Measurements from ENCODE around the gene ROR2.

ROR2 gene

GRCh38 chr9:91677331-91677730 is 272.7 kb downstream of the ROR2 start:
- no peak overlapping the region for H4K8ac ChIP-seq (ENCODE audit: low read depth, low read length)
- H3K27me3 ChIP-seq (ENCODE audit: insufficient read depth, low read length, poor library complexity): no peaks in the 10 kb centered on the region
- H4K5ac ChIP-seq (ENCODE audit: low read length): no peak overlapping the region
- no peak overlapping the region for H2BK5ac ChIP-seq (ENCODE audit: low read length)
- H3K56ac ChIP-seq (ENCODE audit: low read length): no peak overlapping the region
- no peaks in the 10 kb centered on the region for H3K79me1 ChIP-seq (ENCODE audit: low read length)
- no CpG with 5 or more reads among the region's 3 CpGs for WGBS (ENCODE audit: extremely low coverage, insufficient coverage, low lambda C conversion rate)
- no peaks in the 10 kb centered on the region for H3K36me3 ChIP-seq (ENCODE audit: control insufficient read depth, insufficient read depth, low read length)
- no peak overlapping the region for H2AK5ac ChIP-seq (ENCODE audit: low read length)
- H3K4me2 ChIP-seq (ENCODE audit: low read length): no peak overlapping the region
- no peak for DNase-seq
- no peaks in the 10 kb centered on the region for H3K4me1 ChIP-seq (ENCODE audit: control insufficient read depth, low read depth, low read length)
- H3K4me3 ChIP-seq (ENCODE audit: low read length): no peak overlapping the region
- H2BK15ac ChIP-seq (replicated peaks; ENCODE audit: low read depth): no peak overlapping the region
- H3K9ac ChIP-seq (ENCODE audit: low read length): no peak overlapping the region
- no peak overlapping the region for H3K23ac ChIP-seq (ENCODE audit: low read length)
- H3K79me2 ChIP-seq (ENCODE audit: control insufficient read depth, insufficient read depth, low read length): no peaks in the 10 kb centered on the region
- no peak overlapping the region for H2BK120ac ChIP-seq (ENCODE audit: low read depth, low read length)
- no peak overlapping the region for H3K4ac ChIP-seq (ENCODE audit: low read depth, low read length)
- H3K18ac ChIP-seq (ENCODE audit: low read length): no peak overlapping the region
- no peak overlapping the region for H3K27ac ChIP-seq (ENCODE audit: low read depth, low read length)

GRCh38 chr9:91676046-91676445 is 274.0 kb downstream of the ROR2 start:
- Histone ChIP-seq H3K9ac (ENCODE audit: low read length) (no peak overlapping the region), H2BK120ac (ENCODE audit: low read depth, low read length) (no peak overlapping the region), H3K36me3 (ENCODE audit: control insufficient read depth, insufficient read depth, low read length) (no peaks in the 10 kb centered on the region), H3K27ac (ENCODE audit: low read depth, low read length) (no peak overlapping the region), H3K79me1 (ENCODE audit: low read length) (no peaks in the 10 kb centered on the region), H3K56ac (ENCODE audit: low read length) (no peak overlapping the region), H2BK5ac (ENCODE audit: low read length) (no peak overlapping the region), H3K79me2 (ENCODE audit: control insufficient read depth, insufficient read depth, low read length) (no peaks in the 10 kb centered on the region), H4K8ac (ENCODE audit: low read depth, low read length) (no peak overlapping the region), H2AK5ac (ENCODE audit: low read length) (no peak overlapping the region), H3K27me3 (ENCODE audit: insufficient read depth, low read length, poor library complexity) (no peaks in the 10 kb centered on the region), H3K4me1 (ENCODE audit: control insufficient read depth, low read depth, low read length) (no peaks in the 10 kb centered on the region), H2BK15ac (replicated peaks; ENCODE audit: low read depth) (no peak overlapping the region), H3K23ac (ENCODE audit: low read length) (no peak overlapping the region), H3K18ac (ENCODE audit: low read length) (no peak overlapping the region), H4K5ac (ENCODE audit: low read length) (no peak overlapping the region), H3K4me2 (ENCODE audit: low read length) (no peak overlapping the region), H3K4ac (ENCODE audit: low read depth, low read length) (no peak overlapping the region), H3K4me3 (ENCODE audit: low read length) (no peak overlapping the region)
- no CpG with 5 or more reads among the region's 1 CpG for WGBS (ENCODE audit: extremely low coverage, insufficient coverage, low lambda C conversion rate)
- no peak for DNase-seq

DNA sequence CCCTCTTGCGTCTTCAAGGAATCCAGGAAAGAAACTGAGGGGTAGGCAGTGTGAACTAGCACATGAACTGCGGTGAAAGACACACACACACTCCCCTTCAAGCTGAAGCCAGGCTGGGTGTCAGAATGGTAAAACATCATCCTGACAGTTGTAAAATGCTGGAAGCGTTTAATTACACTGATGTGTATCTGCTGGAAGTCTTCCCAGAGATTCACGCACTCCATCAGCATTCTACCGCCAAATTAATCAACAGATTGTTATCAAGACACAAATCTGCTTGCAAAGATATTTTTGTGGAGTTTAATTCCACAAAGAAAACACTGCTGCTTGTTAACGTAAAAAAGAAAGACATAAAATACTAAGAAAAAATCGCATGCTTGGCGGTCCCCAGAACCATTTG is 285.4 kb downstream of the ROR2 start:
- Histone ChIP-seq H3K79me1 (ENCODE audit: low read length) (no peaks in the 10 kb centered on the region), H3K56ac (ENCODE audit: low read length) (no peak overlapping the region), H3K4ac (ENCODE audit: low read depth, low read length) (no peak overlapping the region), H3K4me1 (ENCODE audit: control insufficient read depth, low read depth, low read length) (no peaks in the 10 kb centered on the region), H2BK15ac (replicated peaks; ENCODE audit: low read depth) (no peak overlapping the region), H3K4me2 (ENCODE audit: low read length) (no peak overlapping the region), H2BK120ac (ENCODE audit: low read depth, low read length) (no peak overlapping the region), H2AK5ac (ENCODE audit: low read length) (no peak overlapping the region), H3K23ac (ENCODE audit: low read length) (no peak overlapping the region), H3K27me3 (ENCODE audit: insufficient read depth, low read length, poor library complexity) (no peaks in the 10 kb centered on the region), H3K9ac (ENCODE audit: low read length) (no peak overlapping the region), H3K18ac (ENCODE audit: low read length) (no peak overlapping the region), H4K5ac (ENCODE audit: low read length) (no peak overlapping the region), H4K8ac (ENCODE audit: low read depth, low read length) (no peak overlapping the region), H3K36me3 (ENCODE audit: control insufficient read depth, insufficient read depth, low read length) (no peaks in the 10 kb centered on the region), H3K27ac (ENCODE audit: low read depth, low read length) (no peak overlapping the region), H2BK5ac (ENCODE audit: low read length) (no peak overlapping the region), H3K4me3 (ENCODE audit: low read length) (no peak overlapping the region), H3K79me2 (ENCODE audit: control insufficient read depth, insufficient read depth, low read length) (no peaks in the 10 kb centered on the region)
- no CpG with 5 or more reads among the region's 8 CpGs for WGBS (ENCODE audit: extremely low coverage, insufficient coverage, low lambda C conversion rate)
- DNase-seq: no peak

DNA sequence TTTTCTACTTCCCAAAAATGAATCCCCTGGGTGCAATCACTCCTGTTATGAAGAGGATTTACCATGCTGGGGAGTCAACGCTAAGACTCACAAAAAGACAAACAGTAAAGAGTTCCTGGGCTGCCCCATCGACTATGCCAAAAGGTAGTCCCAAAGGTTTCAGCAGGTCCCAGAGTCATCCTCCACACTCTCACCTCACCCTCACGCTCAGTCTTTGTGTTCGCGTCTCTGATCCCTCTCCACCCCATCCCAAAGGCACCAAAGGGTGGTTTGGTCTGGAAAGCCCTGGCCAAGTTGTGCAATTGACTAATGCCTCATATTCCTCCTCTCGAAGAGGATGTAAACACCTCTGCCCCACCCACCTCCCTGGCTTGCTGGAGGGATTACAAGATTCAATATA is 286.2 kb downstream of the ROR2 start:
- Histone ChIP-seq H3K18ac (ENCODE audit: low read length) (no peak overlapping the region), H3K4me1 (ENCODE audit: control insufficient read depth, low read depth, low read length) (no peaks in the 10 kb centered on the region), H2AK5ac (ENCODE audit: low read length) (no peak overlapping the region), H4K5ac (ENCODE audit: low read length) (no peak overlapping the region), H3K56ac (ENCODE audit: low read length) (no peak overlapping the region), H4K8ac (ENCODE audit: low read depth, low read length) (no peak overlapping the region), H2BK120ac (ENCODE audit: low read depth, low read length) (no peak overlapping the region), H3K4me3 (ENCODE audit: low read length) (no peak overlapping the region), H3K79me2 (ENCODE audit: control insufficient read depth, insufficient read depth, low read length) (no peaks in the 10 kb centered on the region), H3K4me2 (ENCODE audit: low read length) (no peak overlapping the region), H3K23ac (ENCODE audit: low read length) (no peak overlapping the region), H3K9ac (ENCODE audit: low read length) (no peak overlapping the region), H3K36me3 (ENCODE audit: control insufficient read depth, insufficient read depth, low read length) (no peaks in the 10 kb centered on the region), H3K27me3 (ENCODE audit: insufficient read depth, low read length, poor library complexity) (no peaks in the 10 kb centered on the region), H3K79me1 (ENCODE audit: low read length) (no peaks in the 10 kb centered on the region), H3K4ac (ENCODE audit: low read depth, low read length) (no peak overlapping the region), H3K27ac (ENCODE audit: low read depth, low read length) (no peak overlapping the region), H2BK15ac (replicated peaks; ENCODE audit: low read depth) (no peak overlapping the region), H2BK5ac (ENCODE audit: low read length) (no peak overlapping the region)
- no CpG with 5 or more reads among the region's 6 CpGs for WGBS (ENCODE audit: extremely low coverage, insufficient coverage, low lambda C conversion rate)
- no peak for DNase-seq

GRCh38 chr9:91661451-91661850 is 288.6 kb downstream of the ROR2 start:
- Histone ChIP-seq H3K23ac (ENCODE audit: low read length) (no peak overlapping the region), H3K9ac (ENCODE audit: low read length) (no peak overlapping the region), H2BK15ac (replicated peaks; ENCODE audit: low read depth) (no peak overlapping the region), H3K56ac (ENCODE audit: low read length) (no peak overlapping the region), H3K18ac (ENCODE audit: low read length) (no peak overlapping the region), H3K27me3 (ENCODE audit: insufficient read depth, low read length, poor library complexity) (no peaks in the 10 kb centered on the region), H2BK5ac (ENCODE audit: low read length) (no peak overlapping the region), H3K4me2 (ENCODE audit: low read length) (no peak overlapping the region), H3K79me2 (ENCODE audit: control insufficient read depth, insufficient read depth, low read length) (no peaks in the 10 kb centered on the region), H4K5ac (ENCODE audit: low read length) (no peak overlapping the region), H2AK5ac (ENCODE audit: low read length) (no peak overlapping the region), H3K79me1 (ENCODE audit: low read length) (no peaks in the 10 kb centered on the region), H3K4me3 (ENCODE audit: low read length) (no peak overlapping the region), H3K4ac (ENCODE audit: low read depth, low read length) (no peak overlapping the region), H3K27ac (ENCODE audit: low read depth, low read length) (no peak overlapping the region), H2BK120ac (ENCODE audit: low read depth, low read length) (no peak overlapping the region), H4K8ac (ENCODE audit: low read depth, low read length) (no peak overlapping the region), H3K4me1 (ENCODE audit: control insufficient read depth, low read depth, low read length) (no peaks in the 10 kb centered on the region), H3K36me3 (ENCODE audit: control insufficient read depth, insufficient read depth, low read length) (no peaks in the 10 kb centered on the region)
- no peak for DNase-seq
- WGBS (ENCODE audit: extremely low coverage, insufficient coverage, low lambda C conversion rate): no CpG with 5 or more reads among the region's 3 CpGs

- H2AK5ac ChIP-seq (ENCODE audit: low read length): no peak overlapping the region
- H2BK120ac ChIP-seq (ENCODE audit: low read depth, low read length): no peak overlapping the region
- no peak overlapping the region for H4K8ac ChIP-seq (ENCODE audit: low read depth, low read length)
- H3K18ac ChIP-seq (ENCODE audit: low read length): no peak overlapping the region
- no peak for DNase-seq
- H2BK15ac ChIP-seq (replicated peaks; ENCODE audit: low read depth): no peak overlapping the region
- H3K79me1 ChIP-seq (ENCODE audit: low read length): no peaks in the 10 kb centered on the region
- H3K56ac ChIP-seq (ENCODE audit: low read length): no peak overlapping the region
- H3K79me2 ChIP-seq (ENCODE audit: control insufficient read depth, insufficient read depth, low read length): no peaks in the 10 kb centered on the region
- H3K27ac ChIP-seq (ENCODE audit: low read depth, low read length): no peak overlapping the region
- no peaks in the 10 kb centered on the region for H3K36me3 ChIP-seq (ENCODE audit: control insufficient read depth, insufficient read depth, low read length)
- no peak overlapping the region for H3K4me2 ChIP-seq (ENCODE audit: low read length)
- H3K4me1 ChIP-seq (ENCODE audit: control insufficient read depth, low read depth, low read length): no peaks in the 10 kb centered on the region
- H3K4ac ChIP-seq (ENCODE audit: low read depth, low read length): no peak overlapping the region
- no peak overlapping the region for H3K23ac ChIP-seq (ENCODE audit: low read length)
- H3K27me3 ChIP-seq (ENCODE audit: insufficient read depth, low read length, poor library complexity): no peaks in the 10 kb centered on the region
- H4K5ac ChIP-seq (ENCODE audit: low read length): no peak overlapping the region
- no peak overlapping the region for H3K4me3 ChIP-seq (ENCODE audit: low read length)
- H3K9ac ChIP-seq (ENCODE audit: low read length): no peak overlapping the region
- no peak overlapping the region for H2BK5ac ChIP-seq (ENCODE audit: low read length)
- WGBS (ENCODE audit: extremely low coverage, insufficient coverage, low lambda C conversion rate): no CpG with 5 or more reads among the region's 1 CpG
Measured at GRCh38 chr9:91660521-91660920, 289.5 kb downstream of the ROR2 start.

All from mesendoderm (in vitro differentiated cells).